ENCODE results near the gene MAP2K5. TPM values are rescaled to one million over a fixed set of nuclear protein-coding genes. Genes with fewer than 3 reads are reported as not detected.

Gene MAP2K5
- total RNA-seq, 1 donor from 2014 or later, result 30.7 TPM

GRCh38 chr15:67707520-67708283 is 165.2 kb downstream of the MAP2K5 start:
- no peaks in the 10 kb centered on the region for H3K9me3 Mint-ChIP-seq (ENCODE audit: low read depth)
- no peak for TF ChIP-seq CTCF (IDR thresholded peaks at IDR 0.05; ENCODE audit: unreplicated experiment)
- H3K27me3 Mint-ChIP-seq, result no peaks in the 10 kb centered on the region
- no peak overlapping the region for H3K27ac Mint-ChIP-seq
- H3K4me1 Mint-ChIP-seq (ENCODE audit: low read depth), result peaks cover 20% of the 10 kb centered on the region
- no peak for DNase-seq (ENCODE audit: low spot score, unreplicated experiment)
- peaks cover 8% of the 10 kb centered on the region for H3K36me3 Mint-ChIP-seq (ENCODE audit: insufficient read depth)
- no peak overlapping the region for H3K4me3 Mint-ChIP-seq (ENCODE audit: low read depth)

- Mint-ChIP-seq H3K9me3 (ENCODE audit: low read depth) (no peaks in the 10 kb centered on the region), H3K4me3 (ENCODE audit: low read depth) (no peak overlapping the region), H3K4me1 (ENCODE audit: low read depth) (peaks cover 21% of the 10 kb centered on the region), H3K27me3 (no peaks in the 10 kb centered on the region), H3K27ac (no peak overlapping the region), H3K36me3 (ENCODE audit: insufficient read depth) (peaks cover 8% of the 10 kb centered on the region)
- no peak for TF ChIP-seq CTCF (IDR thresholded peaks at IDR 0.05; ENCODE audit: unreplicated experiment)
- no peak for DNase-seq (ENCODE audit: low spot score, unreplicated experiment)
These were observed 166.0 kb downstream of the MAP2K5 start for GRCh38 chr15:67708500-67708899.

GRCh38 chr15:67715170-67715569 is 172.7 kb downstream of the MAP2K5 start:
- no peaks in the 10 kb centered on the region for H3K9me3 Mint-ChIP-seq (ENCODE audit: low read depth)
- no peak for DNase-seq (ENCODE audit: low spot score, unreplicated experiment)
- H3K27ac Mint-ChIP-seq, result peak overlapping the region; percentile 67
- H3K4me3 Mint-ChIP-seq (ENCODE audit: low read depth), result no peak overlapping the region
- H3K27me3 Mint-ChIP-seq, result no peaks in the 10 kb centered on the region
- TF ChIP-seq CTCF (IDR thresholded peaks at IDR 0.05; ENCODE audit: unreplicated experiment), result no peak
- peaks cover 27% of the 10 kb centered on the region for H3K4me1 Mint-ChIP-seq (ENCODE audit: low read depth)
- H3K36me3 Mint-ChIP-seq (ENCODE audit: insufficient read depth), result peaks cover 2% of the 10 kb centered on the region

GRCh38 chr15:67716171-67716570 is 173.7 kb downstream of the MAP2K5 start:
- Mint-ChIP-seq H3K9me3 (ENCODE audit: low read depth) (no peaks in the 10 kb centered on the region), H3K4me3 (ENCODE audit: low read depth) (no peak overlapping the region)

GRCh38 chr15:67717776-67718175 is 175.3 kb downstream of the MAP2K5 start:
- DNase-seq (ENCODE audit: low spot score, unreplicated experiment), result no peak
- no peaks in the 10 kb centered on the region for H3K27me3 Mint-ChIP-seq
- peaks cover 27% of the 10 kb centered on the region for H3K4me1 Mint-ChIP-seq (ENCODE audit: low read depth)
- H3K27ac Mint-ChIP-seq, result no peak overlapping the region
- TF ChIP-seq CTCF (IDR thresholded peaks at IDR 0.05; ENCODE audit: unreplicated experiment), result no peak
- H3K36me3 Mint-ChIP-seq (ENCODE audit: insufficient read depth), result peaks cover 1% of the 10 kb centered on the region
- H3K4me3 Mint-ChIP-seq (ENCODE audit: low read depth), result no peak overlapping the region
- no peaks in the 10 kb centered on the region for H3K9me3 Mint-ChIP-seq (ENCODE audit: low read depth)

More at GRCh38 chr15:67716171-67716570, 173.7 kb downstream of the MAP2K5 start:
- peaks cover 30% of the 10 kb centered on the region for H3K4me1 Mint-ChIP-seq (ENCODE audit: low read depth)
- H3K27ac Mint-ChIP-seq, result no peak overlapping the region
- peaks cover 1% of the 10 kb centered on the region for H3K36me3 Mint-ChIP-seq (ENCODE audit: insufficient read depth)
- no peak for TF ChIP-seq CTCF (IDR thresholded peaks at IDR 0.05; ENCODE audit: unreplicated experiment)
- DNase-seq (ENCODE audit: low spot score, unreplicated experiment), result no peak
- no peaks in the 10 kb centered on the region for H3K27me3 Mint-ChIP-seq
